Uterine smooth muscle cell (primary cell): ENCODE data around the gene ZMYND8. TPM values are rescaled to one million over a fixed set of nuclear protein-coding genes. Genes with fewer than 3 reads are reported as not detected.

ENCODE experiments used
- total RNA-seq: library from RNA; depleted of rRNA; stranded (reverse); fragments of >200 nt; gene quantifications from 2 replicates; pipeline ENCODE4 v1.2.3, GENCODE V29; 2014

The ZMYND8 gene
- total RNA-seq: 16.5 and 27.1 TPM in 2 replicates

GRCh38 chr20:47356526-47357295 is at the start of gene ZMYND8:
TSS of gene ZMYND8 (minus strand) at chr20:47356699. CDS start at chr20:47356670, 29 bp downstream.

Other genes starting within 250 kb of the ZMYND8 start
- 24.8 and 30.2 TPM in 2 replicates for gene NCOA3, start 145.2 kb upstream of the ZMYND8 start, total RNA-seq